ENCODE results near the gene GIPC3. TPM values are rescaled to one million over a fixed set of nuclear protein-coding genes. Genes with fewer than 3 reads are reported as not detected.
"Not testable (repeated sequence)": the region's sequence is repeated elsewhere in the genome, so short reads cannot be mapped to it uniquely, and the experiment has no call there.

Gene GIPC3
- total RNA-seq, 1 experiment from 2014 or later = not detected

DNA sequence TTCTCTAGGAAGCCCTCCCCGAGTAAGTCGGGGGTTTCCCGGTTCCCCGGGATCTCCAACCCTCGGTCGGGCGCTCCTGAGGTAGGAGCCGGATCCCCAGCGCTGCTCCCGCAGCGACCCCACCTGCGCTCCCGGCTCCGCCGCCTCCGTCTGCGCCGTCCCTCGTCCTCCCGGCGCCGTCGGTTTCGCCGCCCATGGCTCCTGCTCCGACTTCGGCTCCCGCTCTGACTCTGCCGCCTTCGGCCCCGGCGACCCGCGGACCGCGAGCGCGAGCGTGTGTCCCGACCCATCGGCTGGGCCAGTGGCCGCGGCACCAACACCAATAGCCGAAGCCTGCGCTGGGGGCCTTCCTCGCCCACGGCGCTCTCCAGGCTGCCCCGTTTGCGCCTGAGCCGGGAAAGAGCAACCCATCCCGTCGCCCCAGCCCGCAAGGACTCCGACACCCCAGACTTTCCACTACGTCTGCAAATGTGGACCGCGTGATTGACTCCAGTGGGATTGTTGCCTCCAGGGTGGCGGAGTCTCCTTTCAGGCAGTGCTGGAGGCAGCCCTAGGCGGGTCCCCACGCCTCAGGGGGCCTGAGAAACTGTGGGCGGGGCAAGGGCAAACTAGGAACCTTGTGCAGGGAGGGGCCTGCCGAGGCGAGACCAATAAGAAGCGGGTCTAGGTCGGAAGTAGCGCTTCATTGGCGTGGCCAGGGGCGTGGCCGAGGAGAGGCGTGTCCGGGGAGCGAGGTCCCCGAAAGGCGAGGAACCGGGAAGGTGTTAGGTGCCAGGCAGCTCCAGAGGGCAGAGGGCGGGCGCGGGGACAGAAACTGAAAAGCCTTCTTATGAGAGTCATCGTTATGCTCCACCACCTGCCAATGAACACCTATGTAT lies 41.4 kb downstream of the GIPC3 start, which contains the start of gene CACTIN:
Gene CACTIN, minus strand, starts transcription at position 318 of the 878 bp plus-strand sequence. Its CDS starts 28 bp downstream, at position 290.
- POLR2A ChIA-PET = interaction anchor here (0.6 to 1.2 kb wide), 5 partner anchors 19 to 126 kb away, joined by 3 to 4 read pairs (median 3); no protein-coding TSS in a partner anchor
- Mint-ChIP-seq H3K36me3 (ENCODE audit: insufficient read depth, unreplicated experiment) (peaks cover 18% of the 10 kb centered on the region), H3K27ac (ENCODE audit: low read depth, unreplicated experiment) (peak within 1 kb of the TSS; percentile 99), H3K4me3 (ENCODE audit: unreplicated experiment) (peak within 1 kb of the TSS; percentile 99), H3K4me1 (ENCODE audit: insufficient read depth, unreplicated experiment) (peaks cover 14% of the 10 kb centered on the region), H3K9me3 (ENCODE audit: unreplicated experiment) (no peaks in the 10 kb centered on the region), H3K27me3 (ENCODE audit: insufficient read depth, unreplicated experiment) (no peaks in the 10 kb centered on the region)
- CTCF ChIA-PET = interaction anchor here (0.6 to 1.1 kb wide), 2 partner anchors 142 to 1273 kb away, joined by 3 read pairs; no protein-coding TSS in a partner anchor
- BruUV-seq (replicated peaks) = no TSS peak
- TF ChIP-seq, protein P1, sequence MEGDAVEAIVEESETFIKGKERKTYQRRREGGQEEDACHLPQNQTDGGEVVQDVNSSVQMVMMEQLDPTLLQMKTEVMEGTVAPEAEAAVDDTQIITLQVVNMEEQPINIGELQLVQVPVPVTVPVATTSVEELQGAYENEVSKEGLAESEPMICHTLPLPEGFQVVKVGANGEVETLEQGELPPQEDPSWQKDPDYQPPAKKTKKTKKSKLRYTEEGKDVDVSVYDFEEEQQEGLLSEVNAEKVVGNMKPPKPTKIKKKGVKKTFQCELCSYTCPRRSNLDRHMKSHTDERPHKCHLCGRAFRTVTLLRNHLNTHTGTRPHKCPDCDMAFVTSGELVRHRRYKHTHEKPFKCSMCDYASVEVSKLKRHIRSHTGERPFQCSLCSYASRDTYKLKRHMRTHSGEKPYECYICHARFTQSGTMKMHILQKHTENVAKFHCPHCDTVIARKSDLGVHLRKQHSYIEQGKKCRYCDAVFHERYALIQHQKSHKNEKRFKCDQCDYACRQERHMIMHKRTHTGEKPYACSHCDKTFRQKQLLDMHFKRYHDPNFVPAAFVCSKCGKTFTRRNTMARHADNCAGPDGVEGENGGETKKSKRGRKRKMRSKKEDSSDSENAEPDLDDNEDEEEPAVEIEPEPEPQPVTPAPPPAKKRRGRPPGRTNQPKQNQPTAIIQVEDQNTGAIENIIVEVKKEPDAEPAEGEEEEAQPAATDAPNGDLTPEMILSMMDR (IDR thresholded peaks at IDR 0.05; ENCODE audit: unreplicated experiment) = no peak
- DNase-seq (ENCODE audit: unreplicated experiment) = peak; percentile 99
- intact Hi-C loops (cut with micrococcal nuclease) = no loop called here

DNA sequence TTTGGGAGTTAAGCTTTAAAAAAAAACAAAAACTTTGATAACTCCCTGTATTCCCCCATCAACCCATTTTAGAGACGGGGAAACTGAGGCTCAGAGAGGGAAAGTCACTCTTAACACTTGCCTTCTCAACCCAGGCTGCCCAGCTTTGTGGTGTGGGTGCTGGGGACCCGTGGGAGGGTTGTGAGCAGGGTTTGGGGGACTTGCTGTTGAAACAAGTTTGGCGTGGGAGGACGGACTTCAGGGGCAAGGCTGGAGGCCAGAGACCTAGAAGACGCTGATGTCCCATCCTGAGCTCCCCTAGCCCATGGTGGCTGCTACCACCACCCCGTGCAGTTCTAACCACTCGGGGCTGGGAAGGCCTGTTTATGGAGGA lies 42.1 kb downstream of the GIPC3 start:
- intact Hi-C loops (cut with micrococcal nuclease) = no loop called here
- peak overlapping the region; percentile 99 for H3K4me3 Mint-ChIP-seq (ENCODE audit: unreplicated experiment)
- POLR2A ChIA-PET = interaction anchor here (0.6 to 1.2 kb wide), 5 partner anchors 19 to 126 kb away, joined by 3 to 4 read pairs (median 3); no protein-coding TSS in a partner anchor

DNA sequence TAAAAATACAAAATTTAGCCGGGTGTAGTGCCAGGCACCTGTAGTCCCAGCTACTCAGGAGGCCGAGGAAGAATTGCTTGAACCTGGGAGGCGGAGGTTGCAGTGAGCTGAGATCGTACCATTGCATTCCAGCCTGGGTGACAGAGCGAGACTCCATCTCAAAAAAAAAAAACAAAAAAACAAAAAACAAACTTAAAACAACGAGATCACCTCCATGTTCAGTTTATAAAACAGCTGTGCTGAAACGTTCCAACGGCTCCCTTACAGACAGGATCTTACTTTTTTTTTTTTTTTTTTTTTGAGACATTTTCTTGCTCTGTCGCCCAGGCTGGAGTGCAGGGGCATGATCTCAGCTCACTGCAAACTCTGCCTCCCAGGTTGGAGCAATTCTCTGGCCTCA lies 43.5 kb downstream of the GIPC3 start:
- H3K27me3 Mint-ChIP-seq (ENCODE audit: insufficient read depth, unreplicated experiment); H3K9me3 Mint-ChIP-seq (ENCODE audit: unreplicated experiment); POLR2A ChIA-PET; BruUV-seq (replicated peaks); H3K36me3 Mint-ChIP-seq (ENCODE audit: insufficient read depth, unreplicated experiment); intact Hi-C loops (cut with micrococcal nuclease); H3K27ac Mint-ChIP-seq (ENCODE audit: low read depth, unreplicated experiment); DNase-seq (ENCODE audit: unreplicated experiment); H3K4me3 Mint-ChIP-seq (ENCODE audit: unreplicated experiment); CTCF ChIA-PET: not testable (repeated sequence)
- peaks cover 14% of the 10 kb centered on the region for H3K4me1 Mint-ChIP-seq (ENCODE audit: insufficient read depth, unreplicated experiment)

More for the DNA sequence above, 42.1 kb downstream of the GIPC3 start:
- Mint-ChIP-seq H3K36me3 (ENCODE audit: insufficient read depth, unreplicated experiment) (peaks cover 13% of the 10 kb centered on the region), H3K27me3 (ENCODE audit: insufficient read depth, unreplicated experiment) (no peaks in the 10 kb centered on the region), H3K4me1 (ENCODE audit: insufficient read depth, unreplicated experiment) (peaks cover 14% of the 10 kb centered on the region), H3K27ac (ENCODE audit: low read depth, unreplicated experiment) (peak overlapping the region; percentile 99), H3K9me3 (ENCODE audit: unreplicated experiment) (no peaks in the 10 kb centered on the region)
- CTCF ChIA-PET = interaction anchor here (0.6 to 1.1 kb wide), 2 partner anchors 142 to 1273 kb away, joined by 3 read pairs; no protein-coding TSS in a partner anchor
- TF ChIP-seq, protein P1 (IDR thresholded peaks at IDR 0.05; ENCODE audit: unreplicated experiment) = no peak
- DNase-seq (ENCODE audit: unreplicated experiment) = no peak
- no TSS peak for BruUV-seq (replicated peaks)

DNA sequence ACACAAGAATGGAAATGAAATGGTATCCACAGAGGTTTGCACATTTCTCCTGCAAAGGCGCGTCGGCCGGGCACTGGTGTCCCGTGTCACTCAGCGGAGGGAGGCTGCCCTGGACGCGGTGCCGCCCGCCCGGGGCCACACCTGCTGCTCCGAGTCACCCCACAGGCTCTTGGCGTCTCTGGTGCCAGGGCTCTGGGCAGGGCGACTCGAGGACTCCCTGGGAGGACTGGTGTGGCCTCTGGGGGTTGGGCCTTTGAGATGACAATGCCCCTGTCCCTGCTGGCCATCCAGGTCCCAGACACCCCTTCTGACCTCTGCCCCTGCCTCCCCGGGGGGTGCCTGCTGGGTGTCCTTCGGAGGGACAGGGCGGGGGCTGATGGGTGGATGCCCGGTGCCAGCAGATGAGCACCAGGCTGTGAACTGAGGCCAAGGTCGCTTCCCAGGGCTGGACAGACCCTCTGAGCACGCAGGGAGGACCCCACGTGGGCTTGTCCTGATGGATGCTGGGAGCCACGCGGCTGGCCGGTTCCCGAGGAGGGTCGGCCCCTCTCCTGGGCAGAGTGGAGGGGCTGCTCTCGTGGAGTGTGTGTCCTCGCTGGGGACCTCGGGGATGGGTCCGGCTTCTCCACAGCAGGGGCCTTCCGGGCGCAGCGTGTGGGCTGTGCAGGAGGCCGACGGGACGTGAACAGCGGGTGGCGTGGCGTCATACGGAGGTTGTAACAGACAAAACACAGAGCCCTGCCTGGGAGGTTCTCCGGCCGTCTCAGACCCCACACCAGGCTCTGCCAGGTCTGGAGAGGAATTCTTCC lies 46.0 kb downstream of the GIPC3 start:
- H3K27ac Mint-ChIP-seq (ENCODE audit: low read depth, unreplicated experiment) = no peak overlapping the region
- TF ChIP-seq, protein P1 (IDR thresholded peaks at IDR 0.05; ENCODE audit: unreplicated experiment) = no peak
- intact Hi-C loops (cut with micrococcal nuclease) = no loop called here
- no peak for DNase-seq (ENCODE audit: unreplicated experiment)
- ChIA-PET CTCF (no interaction called here), POLR2A (no interaction called here)
- no TSS peak for BruUV-seq (replicated peaks)
- no peaks in the 10 kb centered on the region for H3K36me3 Mint-ChIP-seq (ENCODE audit: insufficient read depth, unreplicated experiment)
- H3K27me3 Mint-ChIP-seq (ENCODE audit: insufficient read depth, unreplicated experiment) = no peaks in the 10 kb centered on the region
- no peak overlapping the region for H3K4me3 Mint-ChIP-seq (ENCODE audit: unreplicated experiment)
- H3K4me1 Mint-ChIP-seq (ENCODE audit: insufficient read depth, unreplicated experiment) = peaks cover 5% of the 10 kb centered on the region
- H3K9me3 Mint-ChIP-seq (ENCODE audit: unreplicated experiment) = no peaks in the 10 kb centered on the region

Measured in MCF 10A (cell line).